Measurements from ENCODE around the gene ZNF774.
"Not testable (repeated sequence)": the region's sequence is repeated elsewhere in the genome, so short reads cannot be mapped to it uniquely, and the experiment has no call there.

The ZNF774 gene

DNA sequence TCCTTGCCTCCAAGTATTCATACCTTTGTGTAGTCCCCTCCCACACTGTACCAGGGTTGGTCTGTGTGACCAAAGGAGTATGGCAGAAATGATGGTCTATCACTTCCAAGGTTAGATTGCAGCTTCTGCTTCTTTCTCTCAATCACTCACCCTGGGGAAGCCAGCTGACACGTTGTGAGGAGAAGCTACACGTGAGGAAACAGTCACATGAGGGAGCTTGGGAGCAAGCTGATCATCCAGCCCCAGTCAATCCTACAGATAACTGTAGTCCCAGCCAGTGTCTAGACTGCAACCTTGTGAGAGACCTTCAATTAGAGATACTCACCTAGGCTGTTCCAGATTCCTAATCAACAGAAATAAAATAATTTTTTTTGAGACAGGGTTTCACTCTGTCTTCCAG is 6.2 kb upstream of the ZNF774 start:
- DNase-seq (ENCODE audit: low read depth in 2 of 2) = no peak

DNA sequence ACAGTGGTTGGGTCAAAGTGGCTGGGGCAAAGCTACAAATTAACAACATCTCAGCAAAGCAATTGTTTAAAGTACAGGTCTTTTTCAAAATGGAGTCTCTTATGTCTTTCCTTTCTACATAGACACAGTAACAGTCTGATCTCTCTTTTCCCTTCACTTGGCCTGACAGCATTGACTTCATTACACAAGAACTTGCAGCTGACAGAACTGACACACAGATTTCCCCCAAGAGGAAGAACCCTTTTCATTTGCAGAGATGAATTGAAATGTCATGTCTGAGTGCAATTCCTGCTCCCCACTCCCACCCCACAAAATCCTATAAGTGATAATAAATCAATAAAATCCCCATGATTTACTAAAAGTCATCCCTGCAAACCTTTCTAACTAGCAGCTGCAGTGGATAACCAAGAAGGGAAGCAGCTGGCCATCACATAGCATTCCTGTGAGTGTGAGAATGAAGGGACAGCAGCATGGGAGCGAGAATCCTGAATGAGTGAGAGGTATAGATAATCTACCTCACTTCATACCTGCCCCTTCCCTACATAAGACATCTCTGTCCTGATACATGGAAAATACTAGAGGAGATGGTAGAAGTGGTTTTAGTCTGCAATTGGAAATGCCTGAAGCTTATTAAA is 4.5 kb upstream of the ZNF774 start:
- not testable (repeated sequence) for DNase-seq (ENCODE audit: low read depth in 2 of 2)

DNA sequence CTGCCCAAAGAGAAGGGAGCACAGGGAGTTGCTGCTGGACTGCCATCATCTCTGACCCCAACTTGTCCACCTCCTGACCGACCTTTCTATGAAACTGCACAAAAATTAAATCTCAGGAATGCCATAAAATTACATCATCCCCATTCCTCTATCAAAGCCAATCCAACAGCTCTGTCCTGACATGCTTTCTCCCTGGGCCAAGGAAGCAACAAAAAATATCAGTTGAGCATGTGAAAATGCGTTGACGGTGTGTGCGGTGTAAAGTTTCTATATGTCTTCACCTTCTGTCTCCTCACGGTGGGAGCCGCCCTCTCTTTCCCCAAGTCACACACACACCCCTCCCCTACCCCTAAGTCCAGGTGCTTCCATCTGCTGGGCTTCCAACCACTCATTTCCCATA is 3.6 kb upstream of the ZNF774 start:
- DNase-seq (ENCODE audit: low read depth in 2 of 2) = no peak

DNA sequence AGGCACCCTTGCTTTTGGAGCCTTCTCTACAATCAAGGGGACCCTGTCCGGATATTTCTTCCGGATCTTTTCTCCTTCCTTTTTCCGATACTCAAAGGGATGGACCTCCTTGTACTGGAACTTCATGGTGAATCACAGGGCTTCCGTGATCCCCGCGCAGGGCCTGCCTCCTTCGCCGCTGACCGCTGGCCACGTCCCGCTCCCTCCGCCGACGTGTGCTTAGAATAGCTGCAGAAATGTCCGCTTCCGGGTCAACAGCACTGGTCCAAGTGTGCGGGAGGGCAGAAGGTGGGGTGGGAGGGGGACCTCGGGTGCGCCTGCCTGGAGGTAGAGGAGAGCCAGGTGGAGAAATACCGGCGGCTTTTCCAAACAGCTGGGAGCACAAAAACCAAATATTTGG is 3.0 kb upstream of the ZNF774 start:
- no peak for DNase-seq (ENCODE audit: low read depth in 2 of 2)

DNA sequence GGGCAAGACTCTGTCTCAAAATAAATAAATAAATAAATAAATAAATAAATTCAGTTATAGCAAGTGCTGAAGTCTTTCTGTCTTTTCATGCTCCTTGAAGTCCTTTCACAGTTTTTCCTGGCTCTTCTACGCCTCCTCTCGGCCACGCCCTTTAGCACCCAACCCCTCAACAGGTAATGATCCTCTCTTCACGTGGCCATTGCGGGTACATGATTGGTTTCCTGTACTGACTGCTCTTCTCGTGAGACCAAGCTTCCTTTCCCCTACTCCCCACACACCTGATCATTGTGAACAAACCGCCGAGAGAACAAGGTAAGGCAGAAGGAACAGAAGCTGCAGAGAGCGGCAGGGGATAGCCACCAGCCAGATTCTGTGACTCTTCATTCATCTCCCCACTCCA is 2.3 kb upstream of the ZNF774 start:
- no peak for DNase-seq (ENCODE audit: low read depth in 2 of 2)

DNA sequence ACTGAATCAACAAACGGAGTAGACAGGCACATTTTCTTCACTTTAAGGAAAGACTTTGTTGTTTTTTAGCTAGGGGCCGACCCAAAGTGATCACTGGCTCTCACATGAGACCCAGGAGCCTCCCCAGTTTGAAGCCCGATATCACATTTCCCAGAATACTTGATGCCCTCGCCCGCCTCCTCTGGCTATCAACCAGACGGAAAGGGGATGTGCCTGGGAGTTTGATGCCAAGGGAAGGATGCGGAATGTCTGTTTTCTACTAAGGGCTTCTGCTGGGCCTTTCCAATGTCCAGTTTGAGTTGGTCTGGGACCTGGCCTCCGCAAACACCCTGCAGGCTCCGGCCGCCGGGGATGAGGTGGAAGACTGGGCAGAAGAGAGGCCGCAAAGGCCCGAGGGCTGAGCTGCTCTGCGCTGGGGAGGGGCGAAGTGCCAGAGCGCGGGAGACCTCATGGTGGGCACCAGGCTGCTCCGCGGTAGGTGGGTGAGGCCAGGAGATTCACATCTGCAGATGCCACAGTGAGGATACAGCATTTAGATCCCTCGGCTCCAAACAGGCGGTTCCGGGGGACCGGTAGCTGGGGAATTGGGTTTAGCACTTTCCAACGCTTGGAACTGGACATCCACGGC is 491 bp upstream of the ZNF774 start:
- no peak for DNase-seq (ENCODE audit: low read depth in 2 of 2)

DNA sequence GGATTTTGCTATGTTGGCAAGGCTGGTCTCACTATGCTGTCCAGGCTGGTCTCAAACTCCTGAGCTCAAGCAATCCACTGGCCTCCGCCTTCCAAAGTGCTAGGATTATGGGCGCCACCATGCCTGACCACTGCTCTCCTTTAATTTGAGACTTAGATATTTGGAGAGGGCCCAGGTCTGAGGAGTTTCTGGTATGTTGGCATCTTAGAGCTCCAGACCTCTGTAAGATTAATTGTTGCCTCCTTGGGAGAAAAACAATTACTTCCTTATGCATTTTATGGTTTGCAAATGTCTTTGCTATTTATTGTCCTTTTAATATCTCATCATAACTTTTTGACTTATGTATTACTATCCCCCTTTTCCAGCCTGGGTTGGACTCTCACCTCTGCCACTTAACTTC is 2.9 kb downstream of the ZNF774 start:
- DNase-seq (ENCODE audit: low read depth in 2 of 2) = no peak

DNA sequence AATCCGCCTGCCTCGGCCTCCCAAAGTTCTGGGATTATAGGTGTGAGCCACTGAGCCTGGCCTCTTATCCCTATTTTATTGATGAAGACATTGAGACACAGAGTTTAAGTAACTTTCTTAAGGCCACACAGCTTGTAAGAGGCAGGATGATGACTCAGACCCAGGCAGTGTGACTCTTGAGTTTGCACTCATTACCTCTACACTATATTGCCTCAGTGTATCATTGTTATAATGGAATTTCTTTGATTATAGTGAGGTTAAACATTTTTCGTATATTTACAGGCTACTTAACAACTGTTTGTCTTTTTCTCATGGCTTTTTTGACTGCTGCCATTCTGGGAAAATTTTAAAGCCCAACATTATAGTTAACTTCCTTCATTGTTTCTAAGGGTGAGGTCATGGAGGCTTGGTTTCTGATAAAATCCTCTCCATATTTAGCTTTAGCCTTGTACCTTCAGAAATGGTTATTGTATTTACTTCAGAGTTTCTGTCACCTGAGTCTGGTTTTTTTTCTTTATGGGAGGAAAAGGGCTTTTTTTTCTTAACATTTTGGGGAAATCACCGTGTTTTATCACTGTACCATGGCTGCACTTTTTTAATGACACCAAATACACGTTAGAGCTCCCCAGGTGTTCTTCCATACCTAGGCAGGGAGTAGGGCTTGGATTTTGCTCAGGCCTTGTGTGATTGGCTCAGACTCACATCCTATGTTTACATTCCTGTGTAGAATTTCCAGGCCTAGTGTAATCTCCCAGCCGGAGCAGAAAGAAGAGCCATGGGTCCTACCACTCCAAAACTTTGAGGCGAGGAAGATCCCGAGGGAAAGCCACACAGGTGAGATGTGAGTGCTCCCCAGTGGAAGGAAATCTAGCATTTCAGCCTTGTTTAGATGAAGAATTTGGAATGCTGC is 6.3 kb downstream of the ZNF774 start:
- no peak for DNase-seq (ENCODE audit: low read depth in 2 of 2)

DNA sequence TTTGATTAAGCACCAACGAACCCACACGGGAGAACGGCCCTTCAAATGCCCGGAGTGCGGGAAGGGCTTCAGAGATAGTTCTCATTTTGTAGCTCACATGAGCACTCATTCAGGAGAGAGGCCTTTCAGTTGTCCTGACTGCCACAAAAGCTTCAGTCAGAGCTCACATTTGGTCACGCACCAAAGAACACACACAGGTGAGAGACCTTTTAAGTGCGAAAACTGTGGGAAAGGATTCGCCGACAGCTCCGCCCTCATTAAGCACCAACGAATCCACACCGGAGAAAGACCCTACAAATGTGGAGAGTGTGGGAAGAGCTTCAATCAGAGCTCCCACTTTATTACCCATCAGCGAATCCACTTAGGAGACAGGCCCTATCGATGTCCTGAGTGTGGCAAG is 8.7 kb downstream of the ZNF774 start:
- no peak for DNase-seq (ENCODE audit: low read depth in 2 of 2)

DNA sequence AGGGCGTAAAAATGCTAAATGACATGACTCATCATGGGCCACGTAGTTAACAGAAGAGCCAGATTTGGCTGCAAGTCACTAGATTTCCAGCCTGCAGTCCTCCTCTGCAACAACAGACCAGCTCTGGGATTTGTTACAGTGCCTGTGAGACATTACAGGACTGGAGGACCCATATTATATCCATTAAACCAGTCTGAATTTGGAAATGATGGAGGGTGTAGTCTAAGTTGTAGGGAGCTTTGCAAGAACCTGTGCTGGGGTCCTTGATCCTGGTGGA is 10.8 kb downstream of the ZNF774 start:
- no peak for DNase-seq (ENCODE audit: low read depth in 2 of 2)

DNA sequence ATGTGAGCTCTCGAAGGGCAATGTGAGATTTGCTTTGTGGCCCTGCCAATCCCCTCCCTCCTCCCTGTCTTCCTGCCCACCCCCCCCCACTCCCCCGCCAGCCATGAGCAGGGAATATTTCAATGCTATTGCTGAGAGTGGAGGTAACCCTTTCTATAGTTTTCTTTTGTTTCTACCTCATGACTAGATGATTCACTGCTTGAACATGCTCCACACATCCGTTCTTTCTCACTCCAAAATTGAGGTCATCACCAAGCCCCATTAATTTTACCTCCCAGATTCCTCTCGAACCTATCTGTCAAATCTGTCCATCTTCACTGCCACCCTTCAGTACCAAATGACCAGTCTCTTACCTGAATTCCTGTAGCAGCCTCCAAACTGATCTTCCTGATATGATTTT is 12.2 kb downstream of the ZNF774 start:
- DNase-seq (ENCODE audit: low read depth in 2 of 2) = no peak

DNA sequence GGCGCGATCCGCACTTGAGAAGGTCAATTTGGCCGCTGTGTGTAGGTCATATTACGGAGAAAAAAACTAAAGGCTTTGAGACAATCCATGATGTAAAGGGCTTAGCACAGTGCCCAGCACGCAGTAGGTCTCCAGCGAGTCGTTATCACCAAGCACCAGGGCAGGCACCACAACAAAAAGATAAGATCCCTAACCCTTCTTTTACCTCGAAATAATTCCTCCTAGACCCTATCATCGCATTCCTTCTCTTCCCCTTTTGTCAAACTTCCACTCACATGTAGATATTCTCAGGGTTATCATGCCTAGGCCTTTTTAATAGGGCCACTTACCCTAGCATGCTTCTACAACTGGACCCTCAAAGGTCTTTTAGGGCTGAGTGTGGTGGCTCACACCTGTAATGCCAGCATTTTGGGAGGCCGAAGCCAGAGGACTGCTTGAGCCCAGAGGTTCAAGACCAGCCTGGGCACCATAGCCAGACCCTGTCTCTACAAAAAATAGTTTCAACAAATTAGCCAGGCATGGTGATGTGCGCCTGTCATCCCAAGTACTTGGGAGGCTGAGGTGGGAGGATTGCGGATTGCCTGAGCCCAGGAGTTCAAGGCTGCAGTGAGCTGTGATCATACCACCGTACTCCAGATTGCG is 13.5 kb downstream of the ZNF774 start:
- DNase-seq (ENCODE audit: low read depth in 2 of 2) = no peak

DNA sequence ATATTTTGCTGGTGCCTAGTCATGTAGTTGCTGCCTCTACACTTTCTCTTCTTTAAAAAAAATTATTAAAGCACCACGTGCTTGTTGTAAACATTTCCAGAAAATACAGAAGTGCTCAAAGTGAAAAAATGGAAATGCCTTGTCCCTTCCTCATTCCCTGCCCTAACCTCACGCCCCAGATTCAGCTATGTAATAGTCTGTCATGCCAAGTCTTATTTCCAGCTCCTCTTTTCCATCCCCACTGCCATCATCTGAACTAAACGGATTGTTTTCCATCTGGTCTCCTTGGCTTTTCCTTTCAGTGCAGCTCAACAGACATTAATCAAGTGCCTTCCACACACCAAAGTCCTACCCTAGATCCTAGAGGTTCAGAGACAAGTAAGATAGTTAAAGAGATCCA is 15.5 kb downstream of the ZNF774 start:
- DNase-seq (ENCODE audit: low read depth in 2 of 2) = no peak

DNA sequence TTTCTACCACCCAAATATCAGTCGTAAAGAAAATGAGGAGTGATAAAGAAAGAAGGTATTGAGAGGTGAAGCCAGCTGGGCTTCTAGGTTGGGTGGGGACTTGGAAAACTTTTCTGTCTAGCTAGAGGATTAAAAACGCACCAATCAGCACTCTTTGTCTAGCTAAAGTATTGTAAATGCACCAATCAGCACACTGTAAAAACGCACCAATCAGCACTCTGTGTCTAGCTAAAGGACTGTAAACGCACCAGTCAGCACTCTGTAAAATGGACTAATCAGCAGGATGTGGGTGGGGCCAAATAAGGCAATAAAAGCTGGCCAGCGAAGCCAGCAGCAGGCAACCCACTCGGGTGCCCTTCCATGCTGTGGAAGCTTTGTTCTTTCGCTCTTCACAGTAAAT is 23.0 kb downstream of the ZNF774 start:
- no peak for DNase-seq (ENCODE audit: low read depth in 2 of 2)

DNA sequence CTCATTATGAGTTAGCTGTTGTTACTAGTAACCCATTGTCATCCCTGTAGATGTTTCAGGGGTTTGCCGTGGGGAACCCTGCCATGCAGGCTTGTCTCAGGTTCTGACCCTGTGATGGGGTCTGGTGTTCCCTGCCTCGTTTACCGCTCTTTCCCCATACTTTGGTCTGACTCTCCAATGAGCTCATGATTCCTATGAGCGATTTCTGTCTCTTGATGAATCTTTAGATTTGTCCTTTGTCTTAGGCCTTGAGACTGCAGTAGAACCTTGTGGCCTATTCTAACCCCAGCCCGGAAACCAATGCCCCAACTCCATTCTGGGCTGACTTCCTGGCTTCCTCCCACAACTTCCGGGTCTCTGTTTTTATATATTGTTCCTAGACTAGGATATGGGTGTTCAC is 24.7 kb downstream of the ZNF774 start:
- peak in 1 of 2 donors; percentile 29 for DNase-seq (ENCODE audit: low read depth in 2 of 2)

DNA sequence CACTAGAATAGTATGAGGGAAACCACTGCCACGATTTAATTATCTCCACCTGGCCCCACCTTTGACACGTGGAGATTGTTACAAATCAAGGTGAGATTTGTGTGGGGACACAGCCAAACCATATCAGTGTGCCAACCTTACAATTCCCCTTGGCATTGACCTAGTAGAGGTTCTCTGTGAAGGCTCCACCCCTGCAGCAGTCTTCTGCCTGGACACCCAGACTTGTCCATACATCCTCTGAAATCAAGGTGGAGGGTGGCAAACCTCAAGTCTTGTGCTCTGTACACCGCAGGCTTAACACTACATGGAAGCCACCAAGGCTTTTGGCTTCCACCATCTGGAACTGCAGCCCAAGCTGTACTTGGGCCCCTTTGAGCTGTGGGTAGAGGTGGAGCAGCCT is 27.2 kb downstream of the ZNF774 start:
- DNase-seq (ENCODE audit: low read depth in 2 of 2) = no peak

DNA sequence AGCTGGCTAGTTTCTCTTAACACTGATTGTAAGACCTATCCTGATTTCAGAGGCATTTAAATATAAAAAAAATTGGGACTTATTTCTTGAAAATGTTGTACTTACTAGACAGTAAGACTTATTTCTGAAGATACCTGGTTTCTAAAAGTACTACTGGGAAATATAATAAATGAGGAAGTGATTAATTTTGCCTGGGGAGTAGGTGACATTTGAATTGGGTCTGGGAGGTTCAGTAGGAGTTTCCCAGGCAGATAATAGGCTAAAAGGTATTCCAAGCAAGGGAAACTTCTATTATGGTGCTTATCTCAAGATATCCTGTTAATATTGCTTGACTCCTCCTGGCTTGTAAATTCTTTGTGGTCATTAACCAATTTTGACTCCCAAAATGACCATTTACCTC is 29.4 kb downstream of the ZNF774 start:
- DNase-seq (ENCODE audit: low read depth in 2 of 2) = no peak

DNA sequence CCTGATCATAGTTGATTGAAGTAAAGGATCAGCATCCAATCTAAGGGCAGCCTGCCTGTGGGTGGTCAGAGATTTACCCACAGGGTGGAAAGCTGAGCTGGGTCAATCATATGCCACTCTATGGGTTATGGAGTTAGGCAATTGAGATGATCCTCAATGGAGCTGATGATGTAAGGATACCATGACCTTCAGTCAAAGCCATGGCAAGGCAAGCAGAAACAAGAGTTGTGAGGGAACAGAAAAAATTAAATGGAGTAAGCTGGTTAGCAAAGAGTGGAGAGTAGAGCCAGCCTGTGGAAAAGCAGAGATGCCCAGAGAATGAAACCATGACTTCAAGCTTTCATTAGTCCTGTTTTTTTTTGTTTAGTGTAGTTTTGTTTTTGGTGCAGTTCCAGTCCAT is 30.2 kb downstream of the ZNF774 start:
- no peak for DNase-seq (ENCODE audit: low read depth in 2 of 2)

DNA sequence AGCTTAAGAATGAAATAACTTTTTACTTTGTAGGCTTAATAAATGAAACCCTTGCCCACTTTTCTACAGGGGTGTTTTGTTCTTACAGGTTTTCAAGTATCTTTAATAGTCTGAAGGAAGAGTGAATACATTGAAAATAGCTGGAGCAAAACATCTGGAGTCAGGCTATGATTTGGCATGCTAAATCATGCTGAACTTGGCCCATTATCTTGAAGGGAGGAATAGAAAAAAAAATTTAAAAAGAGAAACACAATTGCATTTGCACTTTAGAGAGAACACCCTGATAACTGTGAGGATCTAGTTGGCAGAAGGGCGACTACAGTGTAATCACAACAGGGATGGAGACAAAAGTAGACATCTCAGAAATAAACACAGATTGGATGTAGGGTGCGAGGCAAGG is 34.1 kb downstream of the ZNF774 start:
- DNase-seq (ENCODE audit: low read depth in 2 of 2) = no peak

DNA sequence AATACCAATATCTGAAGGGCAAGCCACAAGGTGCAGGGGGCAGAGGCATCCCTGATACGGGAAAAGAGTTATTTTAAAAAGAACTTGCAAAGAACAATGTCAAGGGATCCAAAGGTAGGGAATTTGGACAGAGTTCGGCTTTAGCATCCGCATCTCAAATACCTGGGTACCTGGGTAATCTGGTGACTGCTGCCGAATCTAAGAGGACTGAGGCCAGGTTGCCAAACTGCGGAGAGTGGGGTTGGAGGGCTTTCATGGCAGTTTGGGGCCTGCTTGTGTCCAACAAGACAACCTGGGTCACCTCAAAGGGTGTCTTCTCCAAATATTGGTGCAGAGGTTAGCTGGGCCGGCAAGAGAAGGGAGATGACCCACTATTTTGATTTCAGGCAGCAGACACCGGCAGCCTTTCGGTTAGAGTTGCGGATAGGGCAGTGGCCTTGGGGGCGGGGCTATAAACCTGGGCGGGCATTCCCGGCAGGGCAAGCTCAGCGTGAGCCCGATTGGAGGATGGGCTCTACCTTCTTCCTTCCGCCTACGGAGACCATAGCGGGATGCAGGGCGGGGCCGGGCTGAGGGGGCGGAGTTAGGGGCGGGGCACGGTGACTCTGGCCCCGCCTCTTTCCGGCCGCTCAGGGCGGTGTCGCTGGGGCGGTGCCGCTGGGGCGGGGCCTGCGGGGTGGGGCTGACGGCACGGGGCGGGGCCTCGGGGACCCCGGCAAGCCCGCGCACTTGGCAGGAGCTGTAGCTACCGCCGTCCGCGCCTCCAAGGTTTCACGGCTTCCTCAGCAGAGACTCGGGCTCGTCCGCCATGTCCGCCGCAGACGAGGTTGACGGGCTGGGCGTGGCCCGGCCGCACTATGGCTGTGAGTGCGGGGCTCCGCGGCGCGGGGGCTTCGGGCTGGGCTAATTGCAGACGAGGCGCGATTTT is 35.7 kb downstream of the ZNF774 start, which contains the start of gene IQGAP1:
IQGAP1 (plus strand) TSS at position 709 of the 928 bp plus-strand sequence; CDS start at position 809, 100 bp downstream.
- peak; percentile 93 to 96 for DNase-seq (ENCODE audit: low read depth in 2 of 2)
